HepG2 (cell line): ENCODE measurements around the gene ACOXL. TPM values are rescaled to one million over a fixed set of nuclear protein-coding genes. Genes with fewer than 3 reads are reported as not detected.

ENCODE experiments used
- ATAC-seq: fragments of 200-7000 bp; cut with Tn5 transposase; 3 replicates; pipeline ENCODE4 v1.9.1; 2020; ENCODE audit warnings: mild to moderate bottlenecking, moderate library complexity
- BruUV-seq: library from RNA; stranded (reverse); fragments of 400-500 nt; replicated peaks from 2 replicates; lab custom pipeline; 2021; lab: Mats Ljungman, UMichigan
- CTCF ChIA-PET: fragments of 300-600 bp; formaldehyde crosslinking; extraction: SDS; loops from one replicate; lab custom pipeline; 2021; ENCODE audit warnings: low total read pairs, inconsistent platforms, low intra/inter-chr PET ratio; lab: Yijun Ruan, JAX
- POLR2A ChIA-PET: fragments of 350-600 bp; sonication (Branson Sonifier 250); formaldehyde crosslinking; loops from one replicate; lab custom pipeline; 2020; ENCODE audit warnings: antibody characterized with exemption, inconsistent platforms; lab: Yijun Ruan, JAX
- DNase-seq: peaks from one replicate; pipeline ENCODE4 v3.0.0-alpha.2; 2015; ENCODE audit warnings: low spot score
- FAIRE-seq: peaks from 3 replicates; lab custom pipeline; 2011; peaks lifted over from hg19 to GRCh38; lab: Jason Lieb, UNC
- H2AFZ ChIP-seq: one replicate; pipeline ENCODE4 v1.6.1; 2011; ENCODE audit warnings: low read length, inconsistent platforms
- H3K27ac ChIP-seq: fragments of 300-600 bp; 3 replicates; pipeline ENCODE4 v1.8.0; 2011; ENCODE audit warnings: mixed run types, mild to moderate bottlenecking, mixed read lengths, low read length, inconsistent platforms; ENCODE audit not compliant: insufficient read depth; ENCODE audit errors: extremely low read length
- H3K27me3 ChIP-seq, 2 experiments: fragments of 200-600 bp in 1 of 2; 2 replicates in 1 of 2; 3 replicates in 1 of 2; pipeline versions ENCODE4 v1.6.0 to v1.8.0; 2011; ENCODE audit warnings: low read length in 2 of 2, mild to moderate bottlenecking in 2 of 2, moderate library complexity in 2 of 2, inconsistent platforms in 1 of 2; ENCODE audit not compliant: insufficient read depth in 2 of 2, control insufficient read depth in 1 of 2
- H3K36me3 ChIP-seq, 2 experiments: fragments of 200-600 bp in 1 of 2; replicated peaks in 1 of 2; 2 replicates in 1 of 2; 3 replicates in 1 of 2; pipeline versions ENCODE4 v1.5.1 to v1.8.0; 2011; ENCODE audit warnings: low read length in 2 of 2, inconsistent platforms in 1 of 2; ENCODE audit not compliant: insufficient read depth in 2 of 2, control insufficient read depth in 1 of 2
- H3K4me1 ChIP-seq: 2 replicates; pipeline ENCODE4 v1.5.1; 2012; ENCODE audit warnings: low read length, inconsistent platforms; ENCODE audit not compliant: insufficient read depth
- H3K4me2 ChIP-seq: 2 replicates; pipeline ENCODE4 v1.6.0; 2011; ENCODE audit warnings: low read depth, low read length, inconsistent platforms
- H3K4me3 ChIP-seq, 3 experiments: fragments of 200-600 bp in 1 of 3; sonication (generic), shearing (Covaris generic) in 1 of 3; replicated peaks in 1 of 3; 2 replicates each; pipeline ENCODE4 v1.5.1; 2011 to 2016; ENCODE audit warnings: low read length in 3 of 3, inconsistent platforms in 2 of 3, low read depth in 2 of 3, mild to moderate bottlenecking in 2 of 3, control low read depth in 1 of 3, mixed read lengths in 1 of 3; ENCODE audit not compliant: insufficient read depth in 1 of 3
- H3K79me2 ChIP-seq: one replicate; pipeline ENCODE4 v1.6.1; 2011; ENCODE audit warnings: low read length, inconsistent platforms; ENCODE audit not compliant: insufficient read depth
- H3K9ac ChIP-seq: 2 replicates; pipeline ENCODE4 v1.6.0; 2011; ENCODE audit warnings: mild to moderate bottlenecking, low read depth, low read length, inconsistent platforms; ENCODE audit not compliant: insufficient read depth
- H3K9me3 ChIP-seq: 2 replicates; pipeline ENCODE4 v1.5.1; 2012; ENCODE audit warnings: mild to moderate bottlenecking, low read length
- H4K20me1 ChIP-seq: 2 replicates; pipeline ENCODE4 v1.6.0; 2011; ENCODE audit warnings: inconsistent platforms, mild to moderate bottlenecking, low read length, moderate library complexity; ENCODE audit not compliant: insufficient read depth
- HIVEP1 ChIP-seq: sonication (generic); formaldehyde crosslinking; IDR thresholded peaks from 2 replicates; pipeline ENCODE4 v1.4.0; 2020; ENCODE audit warnings: mild to moderate bottlenecking, missing genetic modification reagents
- SCMH1 ChIP-seq: sonication (generic); formaldehyde crosslinking; IDR thresholded peaks from 2 replicates; pipeline ENCODE4 v1.9.0; 2021; ENCODE audit warnings: missing genetic modification reagents, mild to moderate bottlenecking, borderline replicate concordance
- SP1 ChIP-seq, 2 experiments: fragments of 450-650 bp in 1 of 2; sonication (generic) in 1 of 2; formaldehyde crosslinking in 1 of 2; IDR thresholded peaks; 2 replicates each; pipeline versions ENCODE4 v1.4.0 to v1.6.1; 2016 to 2020; ENCODE audit warnings: missing genetic modification reagents in 1 of 2
- ZNF660 ChIP-seq: sonication (generic); formaldehyde crosslinking; IDR thresholded peaks from 2 replicates; pipeline ENCODE4 v1.5.1; 2020; ENCODE audit warnings: mild to moderate bottlenecking, low read depth, missing genetic modification reagents, borderline replicate concordance
- ZNF724P ChIP-seq: sonication (generic); formaldehyde crosslinking; IDR thresholded peaks from 2 replicates; pipeline ENCODE4 v1.8.0; 2022; ENCODE audit warnings: missing genetic modification reagents, borderline replicate concordance
- ZNF883 ChIP-seq: sonication (generic); formaldehyde crosslinking; IDR thresholded peaks from 2 replicates; pipeline ENCODE4 v1.5.1; 2020; ENCODE audit warnings: mild to moderate bottlenecking, missing genetic modification reagents; ENCODE audit errors: not compliant biosample characterization
- WGBS: methylation state at CpG from one replicate; pipeline ENCODE4 v1.1.6; 2017; ENCODE audit warnings: low lambda C conversion rate; 5-methylcytosine and 5-hydroxymethylcytosine counted together
- in situ Hi-C: cut with HindIII; loops from 2 replicates; pipeline ENCODE4 v1.10.0; 2017; ENCODE audit warnings: low pct_unique_long_range_greater_than_20kb; ENCODE audit not compliant: extremely low pct_ligation_motif_present
- intact Hi-C: fragments of 100-400 bp; cut with micrococcal nuclease; formaldehyde crosslinking; loops from one replicate; pipeline ENCODE4 v1.10.0; 2022; ENCODE audit not compliant: unreplicated experiment
- polyA plus RNA-seq, 8 experiments: library from polyadenylated mRNA; depleted of rRNA in 3 of 8; stranded (reverse) in 7 of 8; unstranded in 1 of 8; fragments of >200 nt; fragmentation: Illumina TruSeq in 4 of 8; extraction: Trizol in 4 of 8; gene quantifications; 2 replicates each; pipeline versions ENCODE4 v1.2.1 to v1.2.3, GENCODE V29; 2011 to 2016; ENCODE audit warnings: low read depth in 4 of 8, missing spikeins in 1 of 8, mixed read lengths in 1 of 8; ENCODE audit not compliant: insufficient read depth in 1 of 8
- total RNA-seq, 5 experiments: library from RNA; depleted of rRNA; stranded (reverse); fragments of >200 nt; fragmentation: Illumina TruSeq; extraction: Trizol; gene quantifications; 2 replicates each; pipeline ENCODE4 v1.2.3, GENCODE V29; 2016; ENCODE audit warnings: low read depth in 1 of 5
- TF ChIP-seq, protein P1 (sequence below): sonication (generic); formaldehyde crosslinking; IDR thresholded peaks from 2 replicates; pipeline ENCODE4 v1.5.1; 2020; ENCODE audit warnings: mild to moderate bottlenecking, moderate library complexity, missing genetic modification reagents

Gene ACOXL
- total and polyA plus RNA-seq, 2 of the 13 experiments (the other 11 are each of a cell fraction or from before 2014, with no cell fraction given): not detected

DNA sequence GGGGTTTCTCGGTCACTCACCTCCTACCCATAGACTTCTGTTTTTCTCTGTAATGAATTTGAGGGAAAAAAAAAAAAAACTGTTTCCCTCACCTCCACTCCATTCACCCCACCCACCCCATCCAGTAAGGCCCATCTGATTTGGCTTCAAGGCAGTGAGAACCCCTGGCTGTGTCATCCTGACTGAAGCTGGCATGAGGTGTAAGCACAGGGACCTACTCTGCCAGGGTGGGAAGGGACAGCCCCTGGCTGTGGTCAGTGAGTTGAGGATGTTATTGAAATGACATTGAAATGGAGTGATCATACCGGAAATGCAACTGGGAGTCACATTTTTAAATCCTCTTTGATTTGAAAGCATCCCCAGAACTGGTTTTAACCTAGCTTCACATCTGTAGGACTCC is 369.2 kb downstream of the ACOXL start:
- Histone ChIP-seq H3K9ac (no peak overlapping the region), H3K4me3 (no peak overlapping the region), H3K27ac (no peak overlapping the region), H3K79me2 (no peaks in the 10 kb centered on the region), H3K27me3 (peaks cover 0 to 16% of the 10 kb centered on the region in 2 experiments; a peak in 2 of 5 replicates), H3K4me2 (no peak overlapping the region), H4K20me1 (no peaks in the 10 kb centered on the region), H3K36me3 (no peaks in the 10 kb centered on the region), H3K9me3 (no peaks in the 10 kb centered on the region), H3K4me1 (0 out of 2 replicates have a peak, but pooled peaks cover 5% of the 10 kb centered on the region), H2AFZ (no peak overlapping the region)
- ChIA-PET CTCF (no interaction called here), POLR2A (no interaction called here)
- in situ Hi-C loops (no loop called here), intact Hi-C loops (no loop called here)
- DNase-seq (no peak), ATAC-seq (no peak), FAIRE-seq (no peak)
- TF ChIP-seq ZNF660 (no peak), ZNF724P (CRISPR knock-in tag) (no peak), HIVEP1 (CRISPR knock-in tag) (no peak)
- TF ChIP-seq, protein P1, sequence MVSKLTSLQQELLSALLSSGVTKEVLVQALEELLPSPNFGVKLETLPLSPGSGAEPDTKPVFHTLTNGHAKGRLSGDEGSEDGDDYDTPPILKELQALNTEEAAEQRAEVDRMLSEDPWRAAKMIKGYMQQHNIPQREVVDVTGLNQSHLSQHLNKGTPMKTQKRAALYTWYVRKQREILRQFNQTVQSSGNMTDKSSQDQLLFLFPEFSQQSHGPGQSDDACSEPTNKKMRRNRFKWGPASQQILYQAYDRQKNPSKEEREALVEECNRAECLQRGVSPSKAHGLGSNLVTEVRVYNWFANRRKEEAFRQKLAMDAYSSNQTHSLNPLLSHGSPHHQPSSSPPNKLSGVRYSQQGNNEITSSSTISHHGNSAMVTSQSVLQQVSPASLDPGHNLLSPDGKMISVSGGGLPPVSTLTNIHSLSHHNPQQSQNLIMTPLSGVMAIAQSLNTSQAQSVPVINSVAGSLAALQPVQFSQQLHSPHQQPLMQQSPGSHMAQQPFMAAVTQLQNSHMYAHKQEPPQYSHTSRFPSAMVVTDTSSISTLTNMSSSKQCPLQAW (CRISPR knock-in tag): no peak
- no TSS peak for BruUV-seq
- 22% methylated on average over 2 of the region's 2 CpGs for WGBS

DNA sequence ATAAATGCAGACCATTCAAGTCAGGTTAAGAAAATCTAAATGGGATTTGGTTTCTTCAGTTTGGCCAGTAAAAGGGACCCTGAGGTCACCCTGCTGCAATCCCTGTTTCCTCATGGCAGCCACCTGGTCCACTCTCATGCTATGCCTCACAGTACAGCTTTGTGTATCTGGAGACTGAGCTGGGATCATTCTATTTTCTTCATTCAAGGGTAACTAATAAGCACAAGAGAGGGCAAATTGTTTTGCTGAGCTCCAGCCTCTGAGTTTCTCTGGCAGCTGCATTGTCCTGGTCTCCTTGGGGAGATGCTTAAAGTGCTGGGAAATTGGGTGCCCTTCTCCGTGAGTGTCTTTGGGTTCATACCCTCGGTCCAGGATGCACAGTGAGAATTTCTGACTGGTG is 369.8 kb downstream of the ACOXL start:
- BruUV-seq: no TSS peak
- in situ Hi-C loops: no loop called here
- no peak for TF ChIP-seq SP1 (IDR thresholded peaks at IDR 0.05)
- TF ChIP-seq SP1 (CRISPR knock-in tag; IDR thresholded peaks at IDR 0.05): no peak
- TF ChIP-seq SCMH1 (CRISPR knock-in tag): no peak
- TF ChIP-seq ZNF883: no peak

More for the DNA sequence above, 369.8 kb downstream of the ACOXL start:
- intact Hi-C loops: no loop called here
- no peaks in the 10 kb centered on the region for H3K79me2 ChIP-seq
- ATAC-seq: no peak
- H3K9me3 ChIP-seq: no peaks in the 10 kb centered on the region
- H3K4me2 ChIP-seq: no peak overlapping the region
- 0 out of 2 replicates have a peak, but pooled peaks cover 5% of the 10 kb centered on the region for H3K4me1 ChIP-seq
- FAIRE-seq: no peak
- no peak overlapping the region for H2AFZ ChIP-seq
- no peaks in the 10 kb centered on the region for H3K36me3 ChIP-seq
- H3K27ac ChIP-seq: no peak overlapping the region
- no peaks in the 10 kb centered on the region for H4K20me1 ChIP-seq
- no peak overlapping the region for H3K4me3 ChIP-seq
- H3K27me3 ChIP-seq: peaks cover 0 to 18% of the 10 kb centered on the region in 2 experiments; a peak in 2 of 5 replicates
- 19% methylated on average over 2 of the region's 2 CpGs for WGBS
- CTCF ChIA-PET: no interaction called here
- DNase-seq: no peak
- H3K9ac ChIP-seq: no peak overlapping the region
- POLR2A ChIA-PET: no interaction called here
